GM12878 (cell line): ENCODE results near the gene IL1RAPL1. TPM values are rescaled to one million over a fixed set of nuclear protein-coding genes. Genes with fewer than 3 reads are reported as not detected.

Experiments used
- ATAC-seq: fragments of 200-7000 bp; cut with Tn5 transposase; 3 replicates; pipeline ENCODE4 v1.9.1; 2020; ENCODE audit warnings: mild to moderate bottlenecking, moderate library complexity
- BruUV-seq: library from RNA; stranded (reverse); fragments of 400-500 nt; replicated peaks from 2 replicates; lab custom pipeline; 2021; lab: Mats Ljungman, UMichigan
- CTCF ChIA-PET: fragments of 300-600 bp; sonication (Branson Sonifier 250); formaldehyde crosslinking; extraction: SDS; loops from one replicate; lab custom pipeline; 2021; ENCODE audit warnings: inconsistent platforms; lab: Yijun Ruan, JAX
- POLR2A ChIA-PET: fragments of 350-600 bp; formaldehyde crosslinking; extraction: SDS; loops from one replicate; lab custom pipeline; 2021; ENCODE audit warnings: inconsistent platforms; lab: Charles Lee
- RAD21 ChIA-PET: fragments of 300-600 bp; sonication (Branson Sonifier 250); formaldehyde crosslinking; loops from one replicate; lab custom pipeline; 2023; ENCODE audit warnings: antibody characterized with exemption; ENCODE audit not compliant: unreplicated experiment; lab: Charles Lee
- SMC1A ChIA-PET: fragments of 300-600 bp; sonication (Branson Sonifier 250); formaldehyde crosslinking; loops from one replicate; lab custom pipeline; 2023; ENCODE audit not compliant: unreplicated experiment, uncharacterized antibody; lab: Charles Lee
- DNase-seq: peaks from one replicate; pipeline ENCODE4 v3.0.0-alpha.2; 2011; ENCODE audit warnings: low read depth, low spot score
- FAIRE-seq: peaks from 3 replicates; lab custom pipeline; 2011; peaks lifted over from hg19 to GRCh38; lab: Jason Lieb, UNC
- H2AFZ ChIP-seq: 2 replicates; pipeline ENCODE4 v1.6.0; 2011; ENCODE audit warnings: low read depth, low read length, control low read depth; ENCODE audit not compliant: control insufficient read depth
- H3K27ac ChIP-seq: 2 replicates; pipeline ENCODE4 v1.5.1; 2011; ENCODE audit warnings: control low read depth; ENCODE audit not compliant: control insufficient read depth, insufficient read depth
- H3K27me3 ChIP-seq, 2 experiments: replicated peaks in 1 of 2; 2 replicates each; pipeline versions ENCODE4 v1.6.0 to v1.6.1; 2011; ENCODE audit warnings: low read length in 1 of 2; ENCODE audit not compliant: control insufficient read depth in 2 of 2, insufficient read depth in 2 of 2
- H3K36me3 ChIP-seq, 2 experiments: 2 replicates each; pipeline ENCODE4 v1.5.1; 2011; ENCODE audit warnings: low read length in 1 of 2; ENCODE audit not compliant: control insufficient read depth in 2 of 2, insufficient read depth in 2 of 2
- H3K4me1 ChIP-seq: 2 replicates; pipeline ENCODE4 v1.6.1; 2011; ENCODE audit warnings: mild to moderate bottlenecking, low read length, moderate library complexity, mixed read lengths; ENCODE audit not compliant: control insufficient read depth, insufficient read depth
- H3K4me2 ChIP-seq: 2 replicates; pipeline ENCODE4 v1.6.0; 2011; ENCODE audit warnings: control low read depth; ENCODE audit not compliant: control insufficient read depth, insufficient read depth
- H3K4me3 ChIP-seq: fragments of 200-600 bp; sonication (generic); 2 replicates; pipeline ENCODE4 v1.5.1; 2016
- H3K79me2 ChIP-seq: 2 replicates; pipeline ENCODE4 v1.6.0; 2011; ENCODE audit warnings: low read length; ENCODE audit not compliant: control insufficient read depth, insufficient read depth
- H3K9ac ChIP-seq: 2 replicates; pipeline ENCODE4 v1.8.0; 2011; ENCODE audit warnings: low read length, control low read depth, mixed read lengths; ENCODE audit not compliant: control insufficient read depth, insufficient read depth
- H3K9me3 ChIP-seq: replicated peaks from 3 replicates; pipeline ENCODE4 v1.5.1; 2011; ENCODE audit warnings: mild to moderate bottlenecking, low read length; ENCODE audit not compliant: control insufficient read depth, insufficient read depth
- H4K20me1 ChIP-seq: 2 replicates; pipeline ENCODE4 v1.6.0; 2011; ENCODE audit not compliant: control insufficient read depth, insufficient read depth
- IRF3 ChIP-seq: fragments of 450-650 bp; IDR thresholded peaks from 2 replicates; pipeline ENCODE4 v1.6.1; 2014; ENCODE audit warnings: mild to moderate bottlenecking
- NFXL1 ChIP-seq: fragments of 450-650 bp; IDR thresholded peaks from 2 replicates; pipeline ENCODE4 v1.6.1; 2017; ENCODE audit warnings: antibody characterized with exemption, mild to moderate bottlenecking, borderline replicate concordance
- PML ChIP-seq: IDR thresholded peaks from 2 replicates; pipeline ENCODE4 v1.6.1; 2012; ENCODE audit warnings: low read length, inconsistent platforms
- SPI1 ChIP-seq: IDR thresholded peaks from 2 replicates; pipeline ENCODE4 v1.6.1; 2011; ENCODE audit warnings: low read depth, mild to moderate bottlenecking, low read length, moderate library complexity, borderline replicate concordance; ENCODE audit not compliant: insufficient read depth
- SUZ12 ChIP-seq: fragments of 200-600 bp; sonication (generic); IDR thresholded peaks from one replicate; pipeline ENCODE4 v1.6.1; 2018; ENCODE audit warnings: antibody characterized with exemption, mild to moderate bottlenecking; ENCODE audit not compliant: unreplicated experiment
- TBL1XR1 ChIP-seq: IDR thresholded peaks from 2 replicates; pipeline ENCODE4 v1.6.1; 2012; ENCODE audit warnings: low read depth, low read length, improper control_type of control experiment
- ZBTB33 ChIP-seq: fragments of 450-650 bp; IDR thresholded peaks from 2 replicates; pipeline ENCODE4 v1.6.1; 2017; ENCODE audit warnings: mild to moderate bottlenecking
- WGBS: methylation state at CpG from one replicate; pipeline ENCODE4 v1.1.6; 2016; ENCODE audit warnings: low lambda C conversion rate; ENCODE audit not compliant: insufficient replicate concordance, insufficient coverage; ENCODE audit errors: missing lambda C conversion rate; 5-methylcytosine and 5-hydroxymethylcytosine counted together
- in situ Hi-C: fragments of 300-500 bp; cut with MboI; formaldehyde crosslinking; loops from 9 replicates; pipeline ENCODE4 v1.14.3; 2018; ENCODE audit warnings: mixed read lengths
- intact Hi-C: fragments of 100-400 bp; cut with micrococcal nuclease; formaldehyde crosslinking; loops from one replicate; pipeline ENCODE4 v1.14.2; 2022; ENCODE audit not compliant: unreplicated experiment
- polyA plus RNA-seq, 11 experiments: library from polyadenylated mRNA; depleted of rRNA in 4 of 11; unstranded in 6 of 11; stranded (reverse) in 5 of 11; fragments of >200 nt; fragmentation: Nextera tagmentation in 4 of 11; fragmentation: Illumina TruSeq in 1 of 11; extraction: Ambion mirVana in 4 of 11; extraction: Trizol in 1 of 11; gene quantifications; 1 replicate in 1 of 11; 2 replicates in 10 of 11; pipeline versions ENCODE4 v1.2.1 to v1.2.3, GENCODE V29; 2011 to 2016; ENCODE audit warnings: inconsistent platforms in 2 of 11, missing spikeins in 2 of 11, low read depth in 1 of 11
- total RNA-seq, 4 experiments: library from RNA; depleted of rRNA in 3 of 4; stranded (reverse); fragments of >200 nt in 3 of 4; fragmentation: Illumina TruSeq in 1 of 4; extraction: Trizol in 1 of 4; gene quantifications; 2 replicates each; pipeline versions ENCODE4 v1.2.1 to v1.2.3, GENCODE V29; 2013 to 2021

IL1RAPL1 gene
- total and polyA plus RNA-seq, 10 of the 15 experiments (the other 5 are each of a cell fraction or from before 2014, with no cell fraction given) = not detected

GRCh38 chrX:29726811-29727210, 1139.6 kb downstream of the IL1RAPL1 start:
- Histone ChIP-seq H3K36me3 (no peaks in the 10 kb centered on the region), H3K27me3 (no peaks in the 10 kb centered on the region), H3K79me2 (no peaks in the 10 kb centered on the region), H4K20me1 (no peaks in the 10 kb centered on the region), H3K4me3 (no peak overlapping the region), H3K27ac (no peak overlapping the region), H3K4me1 (no peaks in the 10 kb centered on the region), H3K4me2 (no peak overlapping the region), H3K9me3 (no peaks in the 10 kb centered on the region), H2AFZ (no peak overlapping the region), H3K9ac (no peak overlapping the region)
- intact Hi-C loops (no loop called here), in situ Hi-C loops (no loop called here)
- DNase-seq = no peak
- FAIRE-seq = no peak
- BruUV-seq = no TSS peak
- CTCF ChIA-PET = no interaction called here
- WGBS = 65% methylated on average over 2 of the region's 2 CpGs
- ATAC-seq = no peak
- POLR2A ChIA-PET = no interaction called here
- RAD21 ChIA-PET = no interaction called here
- TF ChIP-seq NFXL1 (no peak), ZBTB33 (no peak), IRF3 (no peak), TBL1XR1 (no peak), SPI1 (no peak), PML (no peak), SUZ12 (no peak)
- SMC1A ChIA-PET = no interaction called here
